ENCODE data around the gene RHOBTB1.

Gene RHOBTB1

GRCh38 chr10:60967854-60968484, 24.0 kb upstream of the RHOBTB1 start:
- no peak overlapping the region for H3K4me3 ChIP-seq (ENCODE audit: low read depth in 1 of 2, low read length in 2 of 2)
- H3K27ac ChIP-seq (ENCODE audit: low read length), result no peak overlapping the region
- H2AFZ ChIP-seq (ENCODE audit: low read depth, low read length), result no peak overlapping the region; the same call in 1 of the 2 replicates
- no peaks in the 10 kb centered on the region for H3K9me3 ChIP-seq (ENCODE audit: insufficient read depth, low read length, severe bottlenecking)
- no peak for DNase-seq
- H3K4me1 ChIP-seq (ENCODE audit: insufficient read depth, low read length), result peaks cover 3% of the 10 kb centered on the region; the same call in 1 of the 2 replicates
- TF ChIP-seq EZH2 (IDR thresholded peaks at IDR 0.05; ENCODE audit: borderline replicate concordance, low read depth, low read length, severe bottlenecking), result no peak
- TF ChIP-seq CTCF (IDR thresholded peaks at IDR 0.05; ENCODE audit: borderline replicate concordance, extremely low read depth, low read length, poor library complexity, severe bottlenecking), result no peak
- no peak overlapping the region for H3K4me2 ChIP-seq (ENCODE audit: insufficient read depth, low read length)
- no peak overlapping the region for H3K9ac ChIP-seq (ENCODE audit: low read depth, low read length)
- no peaks in the 10 kb centered on the region for H4K20me1 ChIP-seq (ENCODE audit: insufficient read depth, low read length)
- H3K79me2 ChIP-seq (ENCODE audit: insufficient read depth, low read length), result no peaks in the 10 kb centered on the region
- ATAC-seq (ENCODE audit: insufficient read depth, low read depth), result no peak
- H3K27me3 ChIP-seq (ENCODE audit: insufficient read depth, low read length, poor library complexity), result no peaks in the 10 kb centered on the region
- H3K36me3 ChIP-seq (ENCODE audit: insufficient read depth, low read length), result no peaks in the 10 kb centered on the region

GRCh38 chr10:60967260-60967659, 23.3 kb upstream of the RHOBTB1 start:
- no peak overlapping the region for H3K4me2 ChIP-seq (ENCODE audit: insufficient read depth, low read length)
- H3K9ac ChIP-seq (ENCODE audit: low read depth, low read length), result no peak overlapping the region
- H3K9me3 ChIP-seq (ENCODE audit: insufficient read depth, low read length, severe bottlenecking), result no peaks in the 10 kb centered on the region
- TF ChIP-seq CTCF (IDR thresholded peaks at IDR 0.05; ENCODE audit: borderline replicate concordance, extremely low read depth, low read length, poor library complexity, severe bottlenecking) (no peak), EZH2 (IDR thresholded peaks at IDR 0.05; ENCODE audit: borderline replicate concordance, low read depth, low read length, severe bottlenecking) (no peak)
- H3K36me3 ChIP-seq (ENCODE audit: insufficient read depth, low read length), result no peaks in the 10 kb centered on the region
- ATAC-seq (ENCODE audit: insufficient read depth, low read depth) (no peak), DNase-seq (no peak)
- H3K4me3 ChIP-seq (ENCODE audit: low read depth in 1 of 2, low read length in 2 of 2), result no peak overlapping the region
- H4K20me1 ChIP-seq (ENCODE audit: insufficient read depth, low read length), result no peaks in the 10 kb centered on the region
- H3K27ac ChIP-seq (ENCODE audit: low read length), result no peak overlapping the region
- no peak overlapping the region for H2AFZ ChIP-seq (ENCODE audit: low read depth, low read length)
- H3K79me2 ChIP-seq (ENCODE audit: insufficient read depth, low read length), result no peaks in the 10 kb centered on the region
- peaks cover 3% of the 10 kb centered on the region; the same call in 1 of the 2 replicates for H3K4me1 ChIP-seq (ENCODE audit: insufficient read depth, low read length)
- H3K27me3 ChIP-seq (ENCODE audit: insufficient read depth, low read length, poor library complexity), result no peaks in the 10 kb centered on the region

- no peak for TF ChIP-seq CTCF (IDR thresholded peaks at IDR 0.05; ENCODE audit: borderline replicate concordance, extremely low read depth, low read length, poor library complexity, severe bottlenecking)
- TF ChIP-seq EZH2 (IDR thresholded peaks at IDR 0.05; ENCODE audit: borderline replicate concordance, low read depth, low read length, severe bottlenecking), result no peak
- Histone ChIP-seq H2AFZ (ENCODE audit: low read depth, low read length) (no peak overlapping the region), H3K4me2 (ENCODE audit: insufficient read depth, low read length) (no peak overlapping the region), H3K27me3 (ENCODE audit: insufficient read depth, low read length, poor library complexity) (no peaks in the 10 kb centered on the region), H4K20me1 (ENCODE audit: insufficient read depth, low read length) (no peaks in the 10 kb centered on the region), H3K4me1 (ENCODE audit: insufficient read depth, low read length) (peaks cover 3% of the 10 kb centered on the region; the same call in 1 of the 2 replicates), H3K4me3 (ENCODE audit: low read depth in 1 of 2, low read length in 2 of 2) (no peak overlapping the region), H3K79me2 (ENCODE audit: insufficient read depth, low read length) (no peaks in the 10 kb centered on the region), H3K36me3 (ENCODE audit: insufficient read depth, low read length) (no peaks in the 10 kb centered on the region), H3K9me3 (ENCODE audit: insufficient read depth, low read length, severe bottlenecking) (no peaks in the 10 kb centered on the region), H3K9ac (ENCODE audit: low read depth, low read length) (no peak overlapping the region), H3K27ac (ENCODE audit: low read length) (no peak overlapping the region)
- no peak for ATAC-seq (ENCODE audit: insufficient read depth, low read depth)
- no peak for DNase-seq
These were observed 21.7 kb upstream of the RHOBTB1 start for GRCh38 chr10:60965696-60966095.

All from DND-41 (cell line).